Mucosa of descending colon (tissue), 3 donors: ENCODE results near the gene AKT3. TPM values are rescaled to one million over a fixed set of nuclear protein-coding genes. Genes with fewer than 3 reads are reported as not detected.

Experiments
- ATAC-seq: fragments of 200-7000 bp; cut with Tn5 transposase; one replicate; pipeline ENCODE4 v1.9.1; 2020; ENCODE audit warnings: mild to moderate bottlenecking, moderate library complexity
- DNase-seq, 3 donors: peaks; one replicate each; pipeline ENCODE4 v3.0.0-alpha.2; 2020
- H3K36me3 ChIP-seq: fragments of 200-600 bp; one replicate; pipeline ENCODE4 v1.8.0; 2021; ENCODE audit warnings: low read depth, mild to moderate bottlenecking
- H3K4me1 ChIP-seq: fragments of 200-600 bp; one replicate; pipeline ENCODE4 v1.8.0; 2021; ENCODE audit warnings: low read depth, mild to moderate bottlenecking
- H3K4me3 ChIP-seq: fragments of 200-600 bp; one replicate; pipeline ENCODE4 v1.8.0; 2021; ENCODE audit warnings: mild to moderate bottlenecking
- H3K9me3 ChIP-seq: fragments of 200-600 bp; one replicate; pipeline ENCODE4 v1.8.0; 2021; ENCODE audit warnings: mild to moderate bottlenecking
- CTCF ChIP-seq: fragments of 200-600 bp; IDR thresholded peaks from one replicate; pipeline ENCODE4 v1.8.0; 2022; ENCODE audit warnings: antibody characterized with exemption, mild to moderate bottlenecking
- intact Hi-C, 2 donors: fragments of 100-400 bp; cut with DNase I in 1 of 2; cut with micrococcal nuclease in 1 of 2; formaldehyde crosslinking; loops; one replicate each; pipeline versions ENCODE4 v1.11.0 to v1.11.1; 2022; cut with DNase I, micrococcal nuclease
- total RNA-seq, 3 donors: library from RNA; stranded (reverse); fragmentation: NEBNext Ultra II Directional in 2 of 3; extraction: Animal tissue kit (Norgen Biotek cat#: 25700) in 2 of 3; gene quantifications; one replicate each; pipeline versions ENCODE4 v1.2.1 to v1.2.4, GENCODE V29; 2021 to 2023
- donor health status: DM: no; HTN: no; CAD: no; lungs with moderate emphysema.
- donor health status: DM: no; HTN: no; CAD: no.
- donor health status: DM: no; HTN: yes; CAD: no.

The AKT3 gene
- total RNA-seq, 3 donors from 2014 or later = 8.2 to 119 (median 12.6) TPM

GRCh38 chr1:243792891-243793290 is 57.2 kb downstream of the AKT3 start:
- H3K4me1 ChIP-seq = no peaks in the 10 kb centered on the region
- intact Hi-C loops = no loop called here

DNA sequence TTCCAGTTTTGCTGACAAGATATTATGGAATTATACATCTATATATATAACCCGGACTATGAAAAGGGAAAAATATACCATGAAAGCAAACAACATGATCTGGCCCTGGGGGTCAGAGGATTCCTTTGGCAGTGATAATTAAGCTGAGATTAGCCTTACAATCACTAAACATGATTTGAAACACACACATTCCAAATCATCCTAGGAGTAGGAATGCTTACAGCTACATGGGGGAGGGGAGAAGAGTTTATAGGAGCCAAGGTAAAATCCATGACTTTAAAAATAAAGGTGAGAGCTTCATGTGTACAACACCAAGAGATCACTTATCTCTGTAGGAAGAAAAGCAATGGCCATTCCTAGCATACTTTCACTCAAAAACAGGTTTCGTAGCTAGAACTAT is 57.6 kb downstream of the AKT3 start:
- intact Hi-C loops = no loop called here
- ATAC-seq = no peak

More at GRCh38 chr1:243792891-243793290, 57.2 kb downstream of the AKT3 start:
- no peak for DNase-seq
- no peak for ATAC-seq
- Histone ChIP-seq H3K36me3 (no peaks in the 10 kb centered on the region), H3K9me3 (no peaks in the 10 kb centered on the region), H3K4me3 (no peak overlapping the region)
- no peak for TF ChIP-seq CTCF

DNA sequence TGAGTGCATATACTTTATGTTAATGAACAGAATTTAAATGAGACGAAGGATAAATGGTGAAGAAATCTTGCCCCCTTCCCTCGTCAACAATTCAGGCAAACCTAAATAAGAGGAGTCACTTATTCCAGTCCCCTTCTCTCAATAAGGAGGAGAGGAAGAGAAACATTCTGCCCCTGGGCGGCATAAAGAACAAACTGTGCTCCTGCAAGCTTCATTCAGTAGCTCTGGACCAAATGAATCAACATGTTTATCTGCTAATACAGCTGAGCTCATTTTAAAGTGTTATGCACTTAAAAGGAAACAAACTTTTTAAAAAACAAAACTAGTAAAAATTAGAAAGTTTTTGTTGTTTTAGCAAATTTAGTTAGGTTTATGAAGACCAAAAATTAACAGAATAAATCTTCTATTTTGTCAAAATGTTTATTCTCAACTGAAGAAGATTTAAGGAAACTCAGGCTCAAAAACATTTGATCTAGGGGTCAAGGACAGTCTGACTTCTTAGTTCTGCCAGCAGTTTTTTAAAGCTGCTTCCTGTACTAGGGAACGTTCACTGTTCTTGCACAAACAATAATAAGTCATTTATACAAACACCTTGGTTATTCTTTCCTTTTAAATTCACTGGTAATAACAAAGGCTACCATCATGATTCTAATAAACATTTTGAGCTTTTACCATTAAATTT is 58.3 kb downstream of the AKT3 start:
- no peaks in the 10 kb centered on the region for H3K4me1 ChIP-seq
- DNase-seq (no peak), ATAC-seq (no peak)
- no peaks in the 10 kb centered on the region for H3K9me3 ChIP-seq
- no peak overlapping the region for H3K4me3 ChIP-seq
- intact Hi-C loops = no loop called here
- no peaks in the 10 kb centered on the region for H3K36me3 ChIP-seq
- no peak for TF ChIP-seq CTCF

More for the DNA sequence above, 57.6 kb downstream of the AKT3 start:
- no peaks in the 10 kb centered on the region for H3K9me3 ChIP-seq
- no peak overlapping the region for H3K4me3 ChIP-seq
- TF ChIP-seq CTCF = no peak
- H3K36me3 ChIP-seq = no peaks in the 10 kb centered on the region
- H3K4me1 ChIP-seq = no peaks in the 10 kb centered on the region
- no peak for DNase-seq

DNA sequence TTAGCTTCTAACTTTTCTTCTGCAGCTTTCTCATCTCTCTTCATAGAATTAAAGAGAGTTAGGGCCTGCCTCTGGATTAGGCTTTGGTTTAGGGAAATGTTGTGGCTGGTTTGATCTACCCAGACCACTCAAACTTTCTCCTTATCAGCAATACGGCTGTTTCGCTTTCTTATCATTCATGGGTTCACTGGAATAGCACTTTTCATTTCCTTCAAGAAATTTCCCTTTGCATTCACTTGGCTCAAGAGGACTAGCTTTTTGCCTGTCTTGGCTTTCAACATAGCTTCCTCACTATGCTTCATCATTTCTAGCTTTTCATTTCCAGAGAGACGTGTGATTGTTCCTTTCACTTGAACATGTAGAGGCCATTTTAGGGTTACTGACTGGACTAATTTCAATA is 59.6 kb downstream of the AKT3 start:
- DNase-seq = no peak
- H3K4me1 ChIP-seq = no peaks in the 10 kb centered on the region
- ATAC-seq = no peak

GRCh38 chr1:243786531-243786930 is 63.5 kb downstream of the AKT3 start:
- no peak for TF ChIP-seq CTCF
- ATAC-seq (no peak), DNase-seq (no peak)
- Histone ChIP-seq H3K4me1 (no peaks in the 10 kb centered on the region), H3K9me3 (no peaks in the 10 kb centered on the region), H3K4me3 (no peak overlapping the region), H3K36me3 (no peaks in the 10 kb centered on the region)
- intact Hi-C loops = no loop called here

More for the DNA sequence above, 59.6 kb downstream of the AKT3 start:
- no peak for TF ChIP-seq CTCF
- Histone ChIP-seq H3K9me3 (no peaks in the 10 kb centered on the region), H3K36me3 (no peaks in the 10 kb centered on the region), H3K4me3 (no peak overlapping the region)
- intact Hi-C loops = no loop called here
